ENCODE data around the gene VAMP8. TPM values are rescaled to one million over a fixed set of nuclear protein-coding genes. Genes with fewer than 3 reads are reported as not detected.

VAMP8 gene
- total RNA-seq, 1 donor from 2014 or later, result 46.2 TPM

DNA sequence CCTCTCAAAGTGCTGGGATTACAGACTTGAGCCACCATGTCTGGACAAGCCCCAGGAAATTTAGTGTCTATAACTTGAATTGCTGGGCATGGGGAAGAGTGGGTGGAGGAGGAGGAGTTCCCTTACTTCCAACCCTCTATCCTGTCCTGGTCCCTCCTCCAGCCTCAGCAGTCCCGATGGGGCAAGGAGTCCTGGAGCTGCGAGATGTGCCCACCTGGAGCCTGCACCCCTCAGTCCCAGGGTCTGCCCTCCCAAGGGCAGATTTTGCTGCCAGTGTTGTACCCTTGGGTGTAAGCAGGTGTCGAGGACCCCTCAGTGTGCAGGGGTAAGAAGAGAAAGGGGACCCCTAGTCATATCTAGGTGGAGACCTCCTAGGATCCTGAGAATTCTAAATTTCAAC lies 2.8 kb downstream of the VAMP8 start:
- no peak for DNase-seq (ENCODE audit: extremely low spot score in 2 of 2)
- Histone ChIP-seq H3K4me1 (peaks cover 37% of the 10 kb centered on the region), H3K27ac (peak overlapping the region; percentile 45), H3K27me3 (no peaks in the 10 kb centered on the region), H3K9me3 (no peaks in the 10 kb centered on the region), H3K4me3 (no peak overlapping the region), H3K36me3 (no peaks in the 10 kb centered on the region)
- intact Hi-C loops (cut with DNase I), result no loop called here
- TF ChIP-seq, protein P1, sequence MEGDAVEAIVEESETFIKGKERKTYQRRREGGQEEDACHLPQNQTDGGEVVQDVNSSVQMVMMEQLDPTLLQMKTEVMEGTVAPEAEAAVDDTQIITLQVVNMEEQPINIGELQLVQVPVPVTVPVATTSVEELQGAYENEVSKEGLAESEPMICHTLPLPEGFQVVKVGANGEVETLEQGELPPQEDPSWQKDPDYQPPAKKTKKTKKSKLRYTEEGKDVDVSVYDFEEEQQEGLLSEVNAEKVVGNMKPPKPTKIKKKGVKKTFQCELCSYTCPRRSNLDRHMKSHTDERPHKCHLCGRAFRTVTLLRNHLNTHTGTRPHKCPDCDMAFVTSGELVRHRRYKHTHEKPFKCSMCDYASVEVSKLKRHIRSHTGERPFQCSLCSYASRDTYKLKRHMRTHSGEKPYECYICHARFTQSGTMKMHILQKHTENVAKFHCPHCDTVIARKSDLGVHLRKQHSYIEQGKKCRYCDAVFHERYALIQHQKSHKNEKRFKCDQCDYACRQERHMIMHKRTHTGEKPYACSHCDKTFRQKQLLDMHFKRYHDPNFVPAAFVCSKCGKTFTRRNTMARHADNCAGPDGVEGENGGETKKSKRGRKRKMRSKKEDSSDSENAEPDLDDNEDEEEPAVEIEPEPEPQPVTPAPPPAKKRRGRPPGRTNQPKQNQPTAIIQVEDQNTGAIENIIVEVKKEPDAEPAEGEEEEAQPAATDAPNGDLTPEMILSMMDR (IDR thresholded peaks at IDR 0.05), result no peak
- TF ChIP-seq POLR2A (IDR thresholded peaks at IDR 0.05) (no peak), POLR2AphosphoS5 (IDR thresholded peaks at IDR 0.05; ENCODE audit: insufficient read depth in 1 of 2, low read depth in 1 of 2) (no peak)

DNA sequence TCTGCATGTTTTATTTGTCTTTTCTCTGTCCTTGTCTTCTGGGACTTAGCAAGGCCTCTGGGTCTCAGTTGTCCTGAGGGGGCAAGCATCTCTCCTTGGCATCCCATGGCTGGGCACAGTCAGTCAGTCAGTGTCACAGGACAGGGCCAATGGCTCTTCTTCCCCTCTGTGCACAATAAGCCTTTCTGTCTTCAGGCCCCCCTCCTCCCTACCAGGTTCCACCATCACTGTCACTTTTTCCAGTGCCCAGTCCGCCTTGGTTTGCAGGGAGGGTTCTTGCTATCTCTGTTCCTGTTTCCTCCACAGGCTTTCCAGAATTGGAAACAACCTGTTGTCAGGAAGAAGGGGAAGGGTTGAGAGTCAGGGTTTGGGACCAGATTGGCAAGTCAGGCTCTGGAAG lies 5.1 kb downstream of the VAMP8 start:
- Histone ChIP-seq H3K9me3 (no peaks in the 10 kb centered on the region), H3K27me3 (no peaks in the 10 kb centered on the region), H3K4me3 (no peak overlapping the region), H3K4me1 (peaks cover 60% of the 10 kb centered on the region), H3K36me3 (no peaks in the 10 kb centered on the region), H3K27ac (peak overlapping the region; percentile 27)
- no peak for DNase-seq (ENCODE audit: extremely low spot score in 2 of 2)
- no peak for TF ChIP-seq POLR2AphosphoS5 (IDR thresholded peaks at IDR 0.05; ENCODE audit: insufficient read depth in 1 of 2, low read depth in 1 of 2)
- TF ChIP-seq, protein P1 (IDR thresholded peaks at IDR 0.05), result no peak
- no peak for TF ChIP-seq POLR2A (IDR thresholded peaks at IDR 0.05)
- intact Hi-C loops (cut with DNase I), result loop anchor here (1.0 kb wide), 1 partner anchor 18 kb away; no protein-coding TSS in a partner anchor

DNA sequence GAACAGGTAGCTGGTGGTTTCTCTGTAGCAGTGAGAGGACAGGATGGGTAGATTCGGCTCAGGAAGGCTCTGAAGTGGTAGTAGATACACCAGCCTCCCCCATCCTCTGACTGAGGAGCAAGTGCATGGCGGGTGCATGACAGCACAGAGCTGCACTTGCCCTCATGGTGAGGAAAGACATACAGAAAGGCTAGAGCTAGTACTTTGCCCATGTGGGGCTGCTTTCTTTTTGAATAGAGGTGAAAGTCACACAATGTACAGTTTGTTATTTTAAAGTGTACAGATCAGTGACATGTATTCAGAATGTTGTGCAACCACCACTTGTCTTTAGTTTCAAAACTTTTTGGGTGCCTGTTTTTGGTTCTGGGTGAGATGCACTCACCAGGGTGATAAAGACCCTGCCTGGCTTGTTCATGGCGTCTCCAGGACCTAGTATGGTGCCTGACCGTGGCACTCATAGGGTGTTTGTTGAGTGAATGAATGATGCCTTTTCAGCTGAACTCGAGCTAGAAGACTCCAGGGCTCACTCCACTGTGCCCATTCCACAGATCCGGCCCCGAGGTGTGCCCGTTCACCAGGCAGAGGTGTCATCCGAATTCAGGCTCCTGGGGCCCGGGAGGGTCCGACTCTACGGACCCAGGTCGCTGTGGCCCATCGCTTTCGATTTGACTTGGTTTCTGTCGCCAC lies 6.4 kb downstream of the VAMP8 start:
- Histone ChIP-seq H3K9me3 (no peaks in the 10 kb centered on the region), H3K27ac (peak overlapping the region; percentile 95), H3K4me3 (peak overlapping the region; percentile 54 to 78), H3K27me3 (no peaks in the 10 kb centered on the region), H3K4me1 (peaks cover 62% of the 10 kb centered on the region), H3K36me3 (no peaks in the 10 kb centered on the region)
- TF ChIP-seq POLR2A (IDR thresholded peaks at IDR 0.05) (no peak), POLR2AphosphoS5 (IDR thresholded peaks at IDR 0.05; ENCODE audit: insufficient read depth in 1 of 2, low read depth in 1 of 2) (no peak)
- TF ChIP-seq, protein P1 (IDR thresholded peaks at IDR 0.05), result no peak
- intact Hi-C loops (cut with DNase I), result no loop called here
- DNase-seq (ENCODE audit: extremely low spot score in 2 of 2), result no peak

DNA sequence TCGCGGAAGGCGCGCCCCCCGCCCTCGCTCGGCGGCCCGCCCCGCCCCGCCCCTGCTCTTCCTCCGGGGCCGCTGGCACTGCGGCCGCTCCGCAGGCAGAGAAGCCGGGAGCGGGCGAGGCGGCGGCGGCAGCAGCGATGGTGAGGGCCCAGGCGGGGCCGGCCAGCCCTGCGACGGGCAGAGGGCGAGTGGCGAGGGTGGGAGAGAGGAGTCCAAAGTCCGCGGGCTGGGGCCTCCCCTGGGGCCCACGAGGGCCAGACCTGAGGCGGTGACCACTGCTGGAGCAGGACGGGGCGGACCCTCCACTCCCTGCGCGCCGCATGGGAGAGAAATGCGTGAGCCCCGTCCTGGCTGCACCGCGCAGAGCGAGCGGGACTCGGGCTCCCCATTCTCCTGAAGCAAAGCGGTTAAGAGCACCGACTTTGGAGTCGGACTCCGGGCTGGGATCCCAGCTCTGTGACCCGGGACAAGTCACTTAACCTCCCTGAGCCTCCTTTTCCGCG lies 7.0 kb downstream of the VAMP8 start, which contains the start of gene VAMP5:
TSS of gene VAMP5 (plus strand) at position 78 of the 503 bp plus-strand sequence. CDS start at position 138, 60 bp downstream.
- intact Hi-C loops (cut with DNase I), result no loop called here
- no peak for DNase-seq (ENCODE audit: extremely low spot score in 2 of 2)
- H3K9me3 ChIP-seq, result no peaks in the 10 kb centered on the region
- peak within 1 kb of the TSS; percentile 95 for H3K27ac ChIP-seq
- TF ChIP-seq POLR2A (IDR thresholded peaks at IDR 0.05) (peak in 1 of 2 donors; percentile 44), POLR2AphosphoS5 (IDR thresholded peaks at IDR 0.05; ENCODE audit: insufficient read depth in 1 of 2, low read depth in 1 of 2) (peak in 1 of 2 donors; percentile 50)
- TF ChIP-seq, protein P1 (IDR thresholded peaks at IDR 0.05), result no peak
- no peaks in the 10 kb centered on the region for H3K27me3 ChIP-seq
- H3K4me1 ChIP-seq, result peaks cover 62% of the 10 kb centered on the region
- no peaks in the 10 kb centered on the region for H3K36me3 ChIP-seq
- H3K4me3 ChIP-seq, result peak within 1 kb of the TSS; percentile 54 to 78
